AG10803 (cell line): ENCODE results near the gene PTGES2.

Source experiments
- DNase-seq: peaks from one replicate; pipeline ENCODE4 v3.0.0; 2010; ENCODE audit warnings: low read depth
- H3K4me3 ChIP-seq: 2 replicates; pipeline ENCODE4 v1.5.1; 2011; ENCODE audit warnings: mild to moderate bottlenecking, low read length, control low read depth
- TF ChIP-seq, protein P1 (sequence below): conservative IDR thresholded peaks from 2 replicates; pipeline ENCODE4 v1.5.1; 2011; ENCODE audit warnings: mild to moderate bottlenecking, low read length, control low read depth, inconsistent platforms

The PTGES2 gene

GRCh38 chr9:128143525-128144238 is 16.2 kb upstream of the PTGES2 start:
- H3K4me3 ChIP-seq, result no peak overlapping the region
- no peak for DNase-seq
- TF ChIP-seq, protein P1, sequence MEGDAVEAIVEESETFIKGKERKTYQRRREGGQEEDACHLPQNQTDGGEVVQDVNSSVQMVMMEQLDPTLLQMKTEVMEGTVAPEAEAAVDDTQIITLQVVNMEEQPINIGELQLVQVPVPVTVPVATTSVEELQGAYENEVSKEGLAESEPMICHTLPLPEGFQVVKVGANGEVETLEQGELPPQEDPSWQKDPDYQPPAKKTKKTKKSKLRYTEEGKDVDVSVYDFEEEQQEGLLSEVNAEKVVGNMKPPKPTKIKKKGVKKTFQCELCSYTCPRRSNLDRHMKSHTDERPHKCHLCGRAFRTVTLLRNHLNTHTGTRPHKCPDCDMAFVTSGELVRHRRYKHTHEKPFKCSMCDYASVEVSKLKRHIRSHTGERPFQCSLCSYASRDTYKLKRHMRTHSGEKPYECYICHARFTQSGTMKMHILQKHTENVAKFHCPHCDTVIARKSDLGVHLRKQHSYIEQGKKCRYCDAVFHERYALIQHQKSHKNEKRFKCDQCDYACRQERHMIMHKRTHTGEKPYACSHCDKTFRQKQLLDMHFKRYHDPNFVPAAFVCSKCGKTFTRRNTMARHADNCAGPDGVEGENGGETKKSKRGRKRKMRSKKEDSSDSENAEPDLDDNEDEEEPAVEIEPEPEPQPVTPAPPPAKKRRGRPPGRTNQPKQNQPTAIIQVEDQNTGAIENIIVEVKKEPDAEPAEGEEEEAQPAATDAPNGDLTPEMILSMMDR, result no peak

DNA sequence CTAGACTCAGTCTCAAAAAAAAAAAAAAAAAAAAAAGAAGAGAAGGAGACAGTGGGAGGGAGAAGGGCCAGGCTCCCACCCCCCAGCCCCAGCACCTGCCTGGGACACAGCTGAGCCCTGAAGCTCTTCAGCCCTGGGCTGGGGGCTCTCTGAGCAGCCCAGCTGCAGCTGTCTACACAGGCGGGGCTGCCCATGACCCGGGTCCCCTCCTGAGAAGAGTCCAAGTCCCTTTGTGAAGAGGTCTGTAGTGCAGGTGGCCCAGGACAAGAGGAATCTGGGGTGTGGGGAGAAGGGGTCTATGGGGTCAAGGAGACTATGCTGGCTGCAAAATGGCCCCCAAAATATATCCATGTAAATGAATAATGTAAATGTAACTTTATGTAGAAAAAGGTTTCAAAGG is 15.1 kb upstream of the PTGES2 start:
- DNase-seq, result no peak
- TF ChIP-seq, protein P1, result no peak

DNA sequence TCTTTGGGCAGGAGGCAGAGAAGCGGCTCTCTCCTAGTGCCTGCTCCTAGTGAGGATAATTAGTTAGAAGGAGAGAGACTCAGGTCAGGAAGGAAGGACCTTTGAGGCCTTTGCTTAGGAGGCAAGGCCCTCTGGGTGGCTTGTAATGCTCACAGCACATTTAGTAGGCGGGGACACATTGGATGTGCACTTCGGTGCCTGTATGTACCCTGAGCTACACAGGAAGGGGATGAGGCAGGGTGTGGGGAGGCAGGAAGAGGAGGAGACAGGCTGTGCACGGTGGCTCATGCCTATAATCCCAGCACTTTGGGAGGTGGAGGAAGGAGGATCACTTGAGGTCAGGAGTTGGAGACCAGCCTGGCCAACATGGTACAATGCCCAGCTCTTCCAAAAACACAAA is 14.5 kb upstream of the PTGES2 start:
- H3K4me3 ChIP-seq, result no peak overlapping the region
- no peak for DNase-seq
- TF ChIP-seq, protein P1, result no peak

More for the DNA sequence above, 15.1 kb upstream of the PTGES2 start:
- H3K4me3 ChIP-seq, result no peak overlapping the region

DNA sequence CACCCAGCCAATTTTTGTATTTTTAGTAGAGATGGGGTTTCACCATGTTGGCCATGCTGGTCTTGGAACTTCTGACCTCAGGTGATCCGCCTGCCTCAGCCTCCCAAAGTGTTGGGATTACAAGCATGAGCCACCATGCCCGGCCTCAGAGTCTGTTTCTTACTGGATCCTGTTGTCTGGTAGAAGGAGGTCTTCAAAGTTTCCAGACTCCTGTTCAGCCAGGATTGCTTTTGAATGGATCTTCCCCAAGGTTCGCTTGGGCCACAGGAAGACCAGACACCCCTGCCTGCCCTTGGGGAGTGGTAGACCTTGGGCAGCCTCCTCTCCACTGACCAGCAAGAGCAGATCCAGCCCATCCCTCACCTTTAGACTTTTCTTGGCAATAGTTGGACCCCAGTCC is 14.1 kb upstream of the PTGES2 start:
- TF ChIP-seq, protein P1, result no peak
- DNase-seq, result no peak
- H3K4me3 ChIP-seq, result no peak overlapping the region

DNA sequence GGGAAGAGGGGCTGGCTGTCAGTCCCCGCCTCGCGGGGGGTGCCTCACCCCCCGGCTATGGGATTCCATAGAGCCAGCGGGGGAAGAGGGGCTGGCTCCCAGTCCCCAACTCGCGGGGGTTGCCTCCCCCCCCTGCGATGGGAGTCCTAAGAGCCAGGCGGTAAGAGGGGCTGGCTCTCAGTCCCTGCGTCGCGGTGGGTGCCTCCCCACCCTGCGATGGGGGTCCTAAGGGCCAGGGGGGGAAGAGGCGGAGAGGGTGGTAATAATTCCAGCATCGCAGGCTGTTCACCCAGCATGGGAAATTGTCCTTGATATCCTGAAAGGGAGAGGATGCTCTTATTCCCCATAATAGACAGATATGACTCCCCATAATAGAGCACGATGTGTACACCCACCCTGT is 12.1 kb upstream of the PTGES2 start:
- TF ChIP-seq, protein P1, result no peak
- no peak for DNase-seq
- H3K4me3 ChIP-seq, result no peak overlapping the region

- no peak for DNase-seq
- TF ChIP-seq, protein P1, result no peak
- no peak overlapping the region for H3K4me3 ChIP-seq
These were observed 10.5 kb upstream of the PTGES2 start for GRCh38 chr9:128138001-128138400.
